Measurements from ENCODE around the gene BHLHA15.

DNA sequence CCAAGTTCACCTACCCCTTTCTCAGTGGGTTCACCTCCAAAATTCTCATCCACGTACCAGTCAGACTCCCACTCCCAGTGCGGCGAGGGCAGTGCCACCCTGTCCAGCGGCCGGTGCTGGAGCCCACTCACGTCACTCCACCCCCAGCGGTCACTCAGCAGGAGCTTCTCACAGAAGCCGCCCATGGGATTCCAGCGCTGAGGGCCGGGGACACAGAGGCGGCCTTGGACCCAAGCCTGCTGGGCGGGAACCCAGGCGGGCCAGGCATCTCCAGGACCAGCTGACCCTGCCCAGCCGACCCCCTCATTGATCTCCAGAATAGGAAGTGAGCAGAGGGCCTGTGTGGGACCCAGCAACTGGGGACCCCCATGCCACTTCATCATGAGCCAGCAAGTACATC lies 33.6 kb downstream of the BHLHA15 start:
- TF ChIP-seq, protein P1, sequence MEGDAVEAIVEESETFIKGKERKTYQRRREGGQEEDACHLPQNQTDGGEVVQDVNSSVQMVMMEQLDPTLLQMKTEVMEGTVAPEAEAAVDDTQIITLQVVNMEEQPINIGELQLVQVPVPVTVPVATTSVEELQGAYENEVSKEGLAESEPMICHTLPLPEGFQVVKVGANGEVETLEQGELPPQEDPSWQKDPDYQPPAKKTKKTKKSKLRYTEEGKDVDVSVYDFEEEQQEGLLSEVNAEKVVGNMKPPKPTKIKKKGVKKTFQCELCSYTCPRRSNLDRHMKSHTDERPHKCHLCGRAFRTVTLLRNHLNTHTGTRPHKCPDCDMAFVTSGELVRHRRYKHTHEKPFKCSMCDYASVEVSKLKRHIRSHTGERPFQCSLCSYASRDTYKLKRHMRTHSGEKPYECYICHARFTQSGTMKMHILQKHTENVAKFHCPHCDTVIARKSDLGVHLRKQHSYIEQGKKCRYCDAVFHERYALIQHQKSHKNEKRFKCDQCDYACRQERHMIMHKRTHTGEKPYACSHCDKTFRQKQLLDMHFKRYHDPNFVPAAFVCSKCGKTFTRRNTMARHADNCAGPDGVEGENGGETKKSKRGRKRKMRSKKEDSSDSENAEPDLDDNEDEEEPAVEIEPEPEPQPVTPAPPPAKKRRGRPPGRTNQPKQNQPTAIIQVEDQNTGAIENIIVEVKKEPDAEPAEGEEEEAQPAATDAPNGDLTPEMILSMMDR (conservative IDR thresholded peaks at IDR 0.05 in 1 of 2, IDR thresholded peaks at IDR 0.05 in 1 of 2; ENCODE audit: extremely low read depth in 1 of 2, insufficient read depth in 1 of 2, low read depth in 1 of 2, low read length in 2 of 2), result no peak
- TF ChIP-seq EZH2 (IDR thresholded peaks at IDR 0.05; ENCODE audit: borderline replicate concordance, low read length), result no peak
